ENCODE data around the gene CAV3.
"Not testable (repeated sequence)": the region's sequence is repeated elsewhere in the genome, so short reads cannot be mapped to it uniquely, and the experiment has no call there.

DNA sequence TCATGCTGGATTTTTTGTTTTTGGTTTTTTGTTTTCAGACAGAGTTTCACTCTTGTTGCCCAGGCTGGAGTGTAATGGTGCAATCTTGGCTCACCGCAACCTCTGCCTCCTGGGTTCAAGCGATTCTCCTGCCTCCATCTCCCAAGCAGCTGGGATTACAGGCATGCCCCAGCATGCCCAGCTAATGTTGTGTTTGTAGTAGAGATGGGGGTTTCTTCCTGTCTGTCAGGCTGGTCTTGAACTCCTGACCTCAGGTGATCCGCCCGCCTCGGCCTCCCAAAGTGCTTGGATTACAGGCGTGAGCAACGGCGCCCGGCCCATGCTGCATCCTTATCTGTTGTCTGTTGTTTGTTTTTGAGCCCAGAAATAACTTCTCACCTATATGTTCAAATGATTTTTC is 42.3 kb upstream of the CAV3 start:
- TF ChIP-seq, protein P1, sequence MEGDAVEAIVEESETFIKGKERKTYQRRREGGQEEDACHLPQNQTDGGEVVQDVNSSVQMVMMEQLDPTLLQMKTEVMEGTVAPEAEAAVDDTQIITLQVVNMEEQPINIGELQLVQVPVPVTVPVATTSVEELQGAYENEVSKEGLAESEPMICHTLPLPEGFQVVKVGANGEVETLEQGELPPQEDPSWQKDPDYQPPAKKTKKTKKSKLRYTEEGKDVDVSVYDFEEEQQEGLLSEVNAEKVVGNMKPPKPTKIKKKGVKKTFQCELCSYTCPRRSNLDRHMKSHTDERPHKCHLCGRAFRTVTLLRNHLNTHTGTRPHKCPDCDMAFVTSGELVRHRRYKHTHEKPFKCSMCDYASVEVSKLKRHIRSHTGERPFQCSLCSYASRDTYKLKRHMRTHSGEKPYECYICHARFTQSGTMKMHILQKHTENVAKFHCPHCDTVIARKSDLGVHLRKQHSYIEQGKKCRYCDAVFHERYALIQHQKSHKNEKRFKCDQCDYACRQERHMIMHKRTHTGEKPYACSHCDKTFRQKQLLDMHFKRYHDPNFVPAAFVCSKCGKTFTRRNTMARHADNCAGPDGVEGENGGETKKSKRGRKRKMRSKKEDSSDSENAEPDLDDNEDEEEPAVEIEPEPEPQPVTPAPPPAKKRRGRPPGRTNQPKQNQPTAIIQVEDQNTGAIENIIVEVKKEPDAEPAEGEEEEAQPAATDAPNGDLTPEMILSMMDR (optimal IDR thresholded peaks at IDR 0.05 in 1 of 3, IDR thresholded peaks at IDR 0.05 in 1 of 3, conservative IDR thresholded peaks at IDR 0.05 in 1 of 3; ENCODE audit: extremely low read depth in 1 of 3, insufficient read depth in 2 of 3, low read length in 3 of 3): not testable (repeated sequence)
- not testable (repeated sequence) for TF ChIP-seq EZH2 (IDR thresholded peaks at IDR 0.05; ENCODE audit: low read length)
